Sigmoid colon (tissue), 7 donors: Measurements from ENCODE around the gene ZNRD2. TPM values are rescaled to one million over a fixed set of nuclear protein-coding genes. Genes with fewer than 3 reads are reported as not detected.
"Not testable (repeated sequence)": the region's sequence is repeated elsewhere in the genome, so short reads cannot be mapped to it uniquely, and the experiment has no call there.

Experiments used
- DNase-seq: peaks from one replicate; pipeline ENCODE4 v3.0.0-alpha.2; 2019
- H3K27ac ChIP-seq, 4 donors: fragments of 200-600 bp; sonication (generic); one replicate each; pipeline ENCODE4 v1.5.1; 2016 to 2019; ENCODE audit warnings: mild to moderate bottlenecking in 1 of 4
- H3K27me3 ChIP-seq, 3 donors: fragments of 200-600 bp; sonication (generic); one replicate each; pipeline ENCODE4 v1.5.1; 2019; ENCODE audit warnings: mild to moderate bottlenecking in 1 of 3
- H3K36me3 ChIP-seq, 4 donors: fragments of 200-600 bp; sonication (generic); one replicate each; pipeline ENCODE4 v1.5.1; 2016 to 2019
- H3K4me1 ChIP-seq, 4 donors: fragments of 200-600 bp; sonication (generic); one replicate each; pipeline ENCODE4 v1.5.1; 2017 to 2019
- H3K4me3 ChIP-seq, 4 donors: fragments of 200-600 bp; sonication (generic); one replicate each; pipeline ENCODE4 v1.5.1; 2017 to 2019; ENCODE audit warnings: mild to moderate bottlenecking in 2 of 4, moderate library complexity in 1 of 4
- H3K9me3 ChIP-seq, 4 donors: fragments of 200-600 bp in 3 of 4; sonication (generic) in 3 of 4; one replicate each; pipeline versions ENCODE4 v1.5.1 to v1.6.1; 2013 to 2019
- CTCF ChIP-seq, 4 experiments: fragments of 450-650 bp in 3 of 4; fragments of 200-600 bp in 1 of 4; IDR thresholded peaks; one replicate each; pipeline ENCODE4 v1.5.1; 2016 to 2019; ENCODE audit warnings: antibody characterized with exemption in 4 of 4, mild to moderate bottlenecking in 3 of 4, moderate library complexity in 2 of 4
- EP300 ChIP-seq, 4 donors: sonication (generic); formaldehyde crosslinking; IDR thresholded peaks; one replicate each; pipeline ENCODE4 v1.6.1; 2017; ENCODE audit warnings: antibody characterized with exemption in 4 of 4
- POLR2A ChIP-seq, 2 donors: fragments of 450-650 bp; IDR thresholded peaks; one replicate each; pipeline ENCODE4 v1.6.1; 2016; ENCODE audit warnings: antibody characterized with exemption in 2 of 2, mild to moderate bottlenecking in 2 of 2, moderate library complexity in 2 of 2
- POLR2AphosphoS5 ChIP-seq, 4 donors: sonication (generic); formaldehyde crosslinking; IDR thresholded peaks; one replicate each; pipeline ENCODE4 v1.6.1; 2017; ENCODE audit warnings: antibody characterized with exemption in 4 of 4
- WGBS, 2 donors: extraction: QIAGEN DNeasy Blood & Tissue Kit; methylation state at CpG; one replicate each; pipeline ENCODE4 v1.1.7; 2013; 5-methylcytosine and 5-hydroxymethylcytosine counted together
- intact Hi-C: fragments of 100-400 bp; cut with DNase I; formaldehyde crosslinking; loops from one replicate; pipeline ENCODE4 v1.15.1; 2023
- polyA plus RNA-seq, 3 donors: library from polyadenylated mRNA; stranded (reverse); fragments of 200-250 nt; gene quantifications; one replicate each; pipeline ENCODE4 v1.2.3, GENCODE V29; 2013
- total RNA-seq, 4 donors: library from RNA; depleted of rRNA; stranded (reverse); fragments of >200 nt; gene quantifications; one replicate each; pipeline ENCODE4 v1.1.0, GENCODE V29; 2016
- donor health status: healthy with polysubstance abuse.
- donor health status: Bipolar disorder and iron deficiency.
- donor health status: healthy.

The ZNRD2 gene
- total RNA-seq (10 to 100 TPM; 24.9 to 61.0 (median 58.5) TPM), polyA plus RNA-seq (10 to 100 TPM; 30.7 to 52.6 (median 36.6) TPM)

GRCh38 chr11:65569973-65570918 is at the start of gene ZNRD2:
Gene ZNRD2 (plus strand): TSS chr11:65570477. CDS start chr11:65570492, 15 bp downstream.
- intact Hi-C loops = loop anchor here (5.0 kb wide), 2 partner anchors 148 to 287 kb away; partner anchors contain the start of genes CFL1 and NEAT1
- H3K27me3 ChIP-seq = no peaks in the 10 kb centered on the region
- peak within 1 kb of the TSS; percentile 66 to 87 (median 74) for H3K4me3 ChIP-seq
- no peaks in the 10 kb centered on the region for H3K9me3 ChIP-seq
- H3K4me1 ChIP-seq = peaks cover 0 to 75% (median 58%) of the 10 kb centered on the region in 4 donors
- peak; percentile 100 for DNase-seq
- TF ChIP-seq CTCF (IDR thresholded peaks at IDR 0.05) (peak in 1 of 4 experiments; percentile 30), POLR2A (IDR thresholded peaks at IDR 0.05) (peak; percentile 48 to 78), POLR2AphosphoS5 (IDR thresholded peaks at IDR 0.05) (peak; percentile 89 to 98 (median 93)), EP300 (IDR thresholded peaks at IDR 0.05) (peak in 2 of 4 donors; percentile 67 to 72)
- WGBS, 2 donors = 0% methylated on average over 89 of the region's 89 CpGs
- peaks cover 0 to 6% (median 0%) of the 10 kb centered on the region in 4 donors for H3K36me3 ChIP-seq
- H3K27ac ChIP-seq = peak within 1 kb of the TSS; percentile 91 to 98 (median 98)

GRCh38 chr11:65521777-65522521 is 48.3 kb upstream of the ZNRD2 start:
- H3K4me3 ChIP-seq, H3K36me3 ChIP-seq, H3K27me3 ChIP-seq, DNase-seq, H3K9me3 ChIP-seq: not testable (repeated sequence)
- intact Hi-C loops = loop anchor here (5.0 kb wide), 1 partner anchor 165 kb away; no protein-coding TSS in a partner anchor
- TF ChIP-seq POLR2AphosphoS5 (IDR thresholded peaks at IDR 0.05) = peak in 1 of 4 donors; percentile 39
- WGBS, 2 donors = 71 to 85% methylated on average over 20 of the region's 20 CpGs
- Histone ChIP-seq H3K27ac (peak overlapping the region in 1 of 4 donors; percentile 87), H3K4me1 (peaks cover 0 to 28% (median 24%) of the 10 kb centered on the region in 4 donors)

GRCh38 chr11:65522718-65523630 is 47.3 kb upstream of the ZNRD2 start:
- not testable (repeated sequence) for H3K9me3 ChIP-seq, H3K27me3 ChIP-seq, H3K4me3 ChIP-seq, DNase-seq
- WGBS, 2 donors = 38 to 52% methylated on average over 18 of the region's 18 CpGs
- intact Hi-C loops = loop anchor here (5.0 kb wide), 1 partner anchor 166 kb away; no protein-coding TSS in a partner anchor
- H3K4me1 ChIP-seq = peaks cover 0 to 29% (median 25%) of the 10 kb centered on the region in 4 donors
- H3K36me3 ChIP-seq = peaks cover 0 to 20% (median 5%) of the 10 kb centered on the region in 4 donors
- peak overlapping the region in 1 of 4 donors; percentile 87 for H3K27ac ChIP-seq

- DNase-seq, H3K9me3 ChIP-seq, H3K4me3 ChIP-seq, H3K27me3 ChIP-seq: not testable (repeated sequence)
- 74 to 90% methylated on average over 7 of the region's 7 CpGs for WGBS, 2 donors
- Histone ChIP-seq H3K4me1 (peaks cover 0 to 29% (median 25%) of the 10 kb centered on the region in 4 donors), H3K36me3 (peaks cover 0 to 26% (median 5%) of the 10 kb centered on the region in 4 donors), H3K27ac (peak overlapping the region in 2 of 4 donors; percentile 87 to 97)
- intact Hi-C loops = loop anchor here (5.0 kb wide), 1 partner anchor 166 kb away; no protein-coding TSS in a partner anchor
These were observed 46.7 kb upstream of the ZNRD2 start for GRCh38 chr11:65523631-65523968.

GRCh38 chr11:65524014-65524740 is 46.1 kb upstream of the ZNRD2 start:
- 29 to 45% methylated on average over 12 of the region's 12 CpGs for WGBS, 2 donors
- peak overlapping the region; percentile 74 to 97 (median 82) for H3K27ac ChIP-seq
- intact Hi-C loops = loop anchor here (5.0 kb wide), 1 partner anchor 167 kb away; no protein-coding TSS in a partner anchor
- H3K27me3 ChIP-seq = no peaks in the 10 kb centered on the region
- H3K36me3 ChIP-seq = peaks cover 0 to 29% (median 6%) of the 10 kb centered on the region in 4 donors
- TF ChIP-seq EP300 (IDR thresholded peaks at IDR 0.05) (no peak), CTCF (IDR thresholded peaks at IDR 0.05) (no peak), POLR2A (IDR thresholded peaks at IDR 0.05) (no peak), POLR2AphosphoS5 (IDR thresholded peaks at IDR 0.05) (no peak)
- peak overlapping the region; percentile 21 to 100 (median 63) for H3K4me3 ChIP-seq
- H3K9me3 ChIP-seq = no peaks in the 10 kb centered on the region
- peaks cover 0 to 29% (median 25%) of the 10 kb centered on the region in 4 donors for H3K4me1 ChIP-seq
- DNase-seq = peak; percentile 86
